HepG2 (cell line): ENCODE data around the gene CDS1. TPM values are rescaled to one million over a fixed set of nuclear protein-coding genes. Genes with fewer than 3 reads are reported as not detected.

Experiments used
- BRCA1 ChIP-seq: sonication (generic); formaldehyde crosslinking; IDR thresholded peaks from 2 replicates; pipeline ENCODE4 v1.4.0; 2020; ENCODE audit warnings: missing genetic modification reagents
- CBX2 ChIP-seq, 2 experiments: fragments of 200-600 bp in 1 of 2; sonication (generic); formaldehyde crosslinking in 1 of 2; IDR thresholded peaks; 2 replicates each; pipeline versions ENCODE4 v1.7.0 to v1.8.1; 2018 to 2022; ENCODE audit warnings: low read depth in 2 of 2, low read length in 1 of 2, mild to moderate bottlenecking in 1 of 2, missing genetic modification reagents in 1 of 2
- JUN ChIP-seq: sonication (generic); formaldehyde crosslinking; IDR thresholded peaks from 2 replicates; pipeline ENCODE4 v1.4.0; 2020; ENCODE audit warnings: mild to moderate bottlenecking, missing genetic modification reagents
- MAZ ChIP-seq, 2 experiments: sonication (generic) in 1 of 2; formaldehyde crosslinking in 1 of 2; IDR thresholded peaks; 2 replicates each; pipeline versions ENCODE4 v1.5.0 to v1.6.1; 2012 to 2020; ENCODE audit warnings: low read depth in 2 of 2, mild to moderate bottlenecking in 2 of 2, borderline replicate concordance in 1 of 2, improper control_type of control experiment in 1 of 2, low read length in 1 of 2, missing genetic modification reagents in 1 of 2, moderate library complexity in 1 of 2
- NFIB ChIP-seq: sonication (generic); formaldehyde crosslinking; IDR thresholded peaks from 2 replicates; pipeline ENCODE4 v1.9.0; 2021; ENCODE audit warnings: missing genetic modification reagents, mild to moderate bottlenecking, borderline replicate concordance
- SALL1 ChIP-seq: sonication (generic); formaldehyde crosslinking; IDR thresholded peaks from 2 replicates; pipeline ENCODE4 v1.8.0; 2022; ENCODE audit warnings: mild to moderate bottlenecking, missing genetic modification reagents
- SMARCC2 ChIP-seq: fragments of 450-650 bp; IDR thresholded peaks from 2 replicates; pipeline ENCODE4 v1.6.1; 2017; ENCODE audit warnings: antibody characterized with exemption, mild to moderate bottlenecking
- TGIF2 ChIP-seq: IDR thresholded peaks from 2 replicates; pipeline ENCODE4 v1.6.1; 2016; ENCODE audit warnings: control low read depth, missing compliant biosample characterization
- TRIM24 ChIP-seq: sonication (generic); formaldehyde crosslinking; IDR thresholded peaks from 2 replicates; pipeline ENCODE4 v1.8.0; 2022; ENCODE audit warnings: mild to moderate bottlenecking, missing genetic modification reagents
- TSC22D2 ChIP-seq: sonication (generic); formaldehyde crosslinking; IDR thresholded peaks from 2 replicates; pipeline ENCODE4 v1.5.1; 2020; ENCODE audit warnings: missing genetic modification reagents, mild to moderate bottlenecking, borderline replicate concordance
- ZNF33A ChIP-seq: sonication (generic); formaldehyde crosslinking; IDR thresholded peaks from 2 replicates; pipeline ENCODE4 v1.5.1; 2020; ENCODE audit warnings: missing genetic modification reagents, mild to moderate bottlenecking, moderate library complexity, borderline replicate concordance
- ZNF546 ChIP-seq: sonication (generic); formaldehyde crosslinking; conservative IDR thresholded peaks from 2 replicates; pipeline ENCODE4 v1.8.1; 2023; ENCODE audit warnings: mild to moderate bottlenecking, missing genetic modification reagents
- polyA plus RNA-seq, 8 experiments: library from polyadenylated mRNA; depleted of rRNA in 3 of 8; stranded (reverse) in 7 of 8; unstranded in 1 of 8; fragments of >200 nt; fragmentation: Illumina TruSeq in 4 of 8; extraction: Trizol in 4 of 8; gene quantifications; 2 replicates each; pipeline versions ENCODE4 v1.2.1 to v1.2.3, GENCODE V29; 2011 to 2016; ENCODE audit warnings: low read depth in 4 of 8, missing spikeins in 1 of 8, mixed read lengths in 1 of 8; ENCODE audit not compliant: insufficient read depth in 1 of 8
- total RNA-seq, 5 experiments: library from RNA; depleted of rRNA; stranded (reverse); fragments of >200 nt; fragmentation: Illumina TruSeq; extraction: Trizol; gene quantifications; 2 replicates each; pipeline ENCODE4 v1.2.3, GENCODE V29; 2016; ENCODE audit warnings: low read depth in 1 of 5
- TF ChIP-seq, protein P1 (sequence below): sonication (generic); formaldehyde crosslinking; IDR thresholded peaks from 2 replicates; pipeline ENCODE4 v1.8.0; 2022; ENCODE audit warnings: missing genetic modification reagents, low read depth, mild to moderate bottlenecking, borderline replicate concordance
- TF ChIP-seq, protein P2 (sequence below): IDR thresholded peaks from 2 replicates; pipeline ENCODE4 v1.6.1; 2016; ENCODE audit warnings: low read depth, control low read depth
- TF ChIP-seq, protein P3 (sequence below): sonication (generic); formaldehyde crosslinking; IDR thresholded peaks from 2 replicates; pipeline ENCODE4 v1.4.0; 2020; ENCODE audit warnings: missing genetic modification reagents, borderline replicate concordance
- TF ChIP-seq, protein P4 (sequence below): sonication (generic); formaldehyde crosslinking; IDR thresholded peaks from 2 replicates; pipeline ENCODE4 v1.4.0; 2020; ENCODE audit warnings: missing genetic modification reagents, borderline replicate concordance
- TF ChIP-seq, protein P5 (sequence below): sonication (generic); formaldehyde crosslinking; IDR thresholded peaks from 2 replicates; pipeline ENCODE4; 2020; ENCODE audit warnings: missing genetic modification reagents, mild to moderate bottlenecking, borderline replicate concordance

The CDS1 gene
- total and polyA plus RNA-seq, 2 of the 13 experiments (the other 11 are each of a cell fraction or from before 2014, with no cell fraction given) = 2.1 to 3.2 TPM

DNA sequence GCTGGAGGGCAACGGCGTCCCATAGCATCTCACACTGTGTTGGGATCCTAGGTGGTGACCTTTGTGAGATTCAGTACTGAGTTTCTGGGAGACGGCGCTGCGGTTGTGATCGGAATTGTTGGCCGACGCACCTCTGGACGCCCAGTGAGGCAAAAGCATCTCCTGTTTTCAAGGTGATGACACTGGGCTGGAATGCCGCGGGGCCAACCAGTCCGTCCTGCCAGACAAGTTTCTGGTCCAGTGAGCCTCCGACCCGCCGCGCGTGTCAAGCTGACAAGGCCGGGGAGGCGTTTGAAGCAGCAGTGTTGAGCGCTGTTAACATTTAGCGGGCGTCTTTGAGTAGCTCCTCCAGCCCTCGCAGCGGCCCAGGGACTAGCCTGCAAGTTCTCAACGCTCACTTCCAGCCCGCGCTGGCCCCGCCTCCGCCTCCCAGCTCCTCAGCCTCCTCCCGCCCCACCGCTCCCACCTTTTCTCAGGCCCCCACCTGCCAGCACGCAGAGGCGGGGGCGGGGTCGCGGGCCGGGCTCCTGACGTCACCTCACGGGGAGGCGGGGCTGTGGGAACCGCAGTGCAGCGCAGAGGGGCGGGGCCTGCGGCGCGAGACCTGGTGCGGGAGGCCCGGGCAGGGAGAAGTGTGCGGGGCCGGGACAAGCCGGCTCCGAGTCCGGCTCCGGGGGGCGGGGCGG lies 482 bp upstream of the CDS1 start (continued):
- TF ChIP-seq, protein P1, sequence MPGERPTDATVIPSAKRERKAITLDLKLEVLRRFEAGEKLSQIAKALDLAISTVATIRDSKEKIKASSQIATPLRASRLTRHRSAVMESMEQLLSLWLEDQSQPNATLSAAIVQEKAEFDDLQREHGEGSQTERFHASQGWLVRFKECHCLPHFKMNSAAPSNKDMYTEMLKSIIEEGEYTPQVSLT = no peak
- TF ChIP-seq, protein P2, sequence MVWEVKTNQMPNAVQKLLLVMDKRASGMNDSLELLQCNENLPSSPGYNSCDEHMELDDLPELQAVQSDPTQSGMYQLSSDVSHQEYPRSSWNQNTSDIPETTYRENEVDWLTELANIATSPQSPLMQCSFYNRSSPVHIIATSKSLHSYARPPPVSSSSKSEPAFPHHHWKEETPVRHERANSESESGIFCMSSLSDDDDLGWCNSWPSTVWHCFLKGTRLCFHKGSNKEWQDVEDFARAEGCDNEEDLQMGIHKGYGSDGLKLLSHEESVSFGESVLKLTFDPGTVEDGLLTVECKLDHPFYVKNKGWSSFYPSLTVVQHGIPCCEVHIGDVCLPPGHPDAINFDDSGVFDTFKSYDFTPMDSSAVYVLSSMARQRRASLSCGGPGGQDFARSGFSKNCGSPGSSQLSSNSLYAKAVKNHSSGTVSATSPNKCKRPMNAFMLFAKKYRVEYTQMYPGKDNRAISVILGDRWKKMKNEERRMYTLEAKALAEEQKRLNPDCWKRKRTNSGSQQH = no peak; the same call in 1 of the 2 replicates
- TF ChIP-seq BRCA1 (CRISPR knock-in tag) = no peak
- TF ChIP-seq ZNF33A (CRISPR knock-in tag) = no peak
- TF ChIP-seq SMARCC2 = no peak
- no peak for TF ChIP-seq CBX2 (IDR thresholded peaks at IDR 0.05; ENCODE audit: low read depth, low read length)
- TF ChIP-seq CBX2 (CRISPR knock-in tag; IDR thresholded peaks at IDR 0.05; ENCODE audit: low read depth) = no peak
- no peak for TF ChIP-seq TRIM24 (CRISPR knock-in tag)
- 0 out of 2 replicates have a peak, but pooled peaks have one; percentile 22 for TF ChIP-seq ZNF546 (CRISPR knock-in tag)
- TF ChIP-seq SALL1 (CRISPR knock-in tag) = peak; percentile 60
- TF ChIP-seq, protein P3, sequence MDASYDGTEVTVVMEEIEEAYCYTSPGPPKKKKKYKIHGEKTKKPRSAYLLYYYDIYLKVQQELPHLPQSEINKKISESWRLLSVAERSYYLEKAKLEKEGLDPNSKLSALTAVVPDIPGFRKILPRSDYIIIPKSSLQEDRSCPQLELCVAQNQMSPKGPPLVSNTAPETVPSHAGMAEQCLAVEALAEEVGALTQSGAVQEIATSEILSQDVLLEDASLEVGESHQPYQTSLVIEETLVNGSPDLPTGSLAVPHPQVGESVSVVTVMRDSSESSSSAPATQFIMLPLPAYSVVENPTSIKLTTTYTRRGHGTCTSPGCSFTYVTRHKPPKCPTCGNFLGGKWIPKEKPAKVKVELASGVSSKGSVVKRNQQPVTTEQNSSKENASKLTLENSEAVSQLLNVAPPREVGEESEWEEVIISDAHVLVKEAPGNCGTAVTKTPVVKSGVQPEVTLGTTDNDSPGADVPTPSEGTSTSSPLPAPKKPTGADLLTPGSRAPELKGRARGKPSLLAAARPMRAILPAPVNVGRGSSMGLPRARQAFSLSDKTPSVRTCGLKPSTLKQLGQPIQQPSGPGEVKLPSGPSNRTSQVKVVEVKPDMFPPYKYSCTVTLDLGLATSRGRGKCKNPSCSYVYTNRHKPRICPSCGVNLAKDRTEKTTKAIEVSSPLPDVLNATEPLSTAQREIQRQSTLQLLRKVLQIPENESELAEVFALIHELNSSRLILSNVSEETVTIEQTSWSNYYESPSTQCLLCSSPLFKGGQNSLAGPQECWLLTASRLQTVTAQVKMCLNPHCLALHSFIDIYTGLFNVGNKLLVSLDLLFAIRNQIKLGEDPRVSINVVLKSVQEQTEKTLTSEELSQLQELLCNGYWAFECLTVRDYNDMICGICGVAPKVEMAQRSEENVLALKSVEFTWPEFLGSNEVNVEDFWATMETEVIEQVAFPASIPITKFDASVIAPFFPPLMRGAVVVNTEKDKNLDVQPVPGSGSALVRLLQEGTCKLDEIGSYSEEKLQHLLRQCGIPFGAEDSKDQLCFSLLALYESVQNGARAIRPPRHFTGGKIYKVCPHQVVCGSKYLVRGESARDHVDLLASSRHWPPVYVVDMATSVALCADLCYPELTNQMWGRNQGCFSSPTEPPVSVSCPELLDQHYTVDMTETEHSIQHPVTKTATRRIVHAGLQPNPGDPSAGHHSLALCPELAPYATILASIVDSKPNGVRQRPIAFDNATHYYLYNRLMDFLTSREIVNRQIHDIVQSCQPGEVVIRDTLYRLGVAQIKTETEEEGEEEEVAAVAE = no peak
- TF ChIP-seq, protein P4, sequence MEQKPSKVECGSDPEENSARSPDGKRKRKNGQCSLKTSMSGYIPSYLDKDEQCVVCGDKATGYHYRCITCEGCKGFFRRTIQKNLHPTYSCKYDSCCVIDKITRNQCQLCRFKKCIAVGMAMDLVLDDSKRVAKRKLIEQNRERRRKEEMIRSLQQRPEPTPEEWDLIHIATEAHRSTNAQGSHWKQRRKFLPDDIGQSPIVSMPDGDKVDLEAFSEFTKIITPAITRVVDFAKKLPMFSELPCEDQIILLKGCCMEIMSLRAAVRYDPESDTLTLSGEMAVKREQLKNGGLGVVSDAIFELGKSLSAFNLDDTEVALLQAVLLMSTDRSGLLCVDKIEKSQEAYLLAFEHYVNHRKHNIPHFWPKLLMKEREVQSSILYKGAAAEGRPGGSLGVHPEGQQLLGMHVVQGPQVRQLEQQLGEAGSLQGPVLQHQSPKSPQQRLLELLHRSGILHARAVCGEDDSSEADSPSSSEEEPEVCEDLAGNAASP = no peak
- TF ChIP-seq, protein P5, sequence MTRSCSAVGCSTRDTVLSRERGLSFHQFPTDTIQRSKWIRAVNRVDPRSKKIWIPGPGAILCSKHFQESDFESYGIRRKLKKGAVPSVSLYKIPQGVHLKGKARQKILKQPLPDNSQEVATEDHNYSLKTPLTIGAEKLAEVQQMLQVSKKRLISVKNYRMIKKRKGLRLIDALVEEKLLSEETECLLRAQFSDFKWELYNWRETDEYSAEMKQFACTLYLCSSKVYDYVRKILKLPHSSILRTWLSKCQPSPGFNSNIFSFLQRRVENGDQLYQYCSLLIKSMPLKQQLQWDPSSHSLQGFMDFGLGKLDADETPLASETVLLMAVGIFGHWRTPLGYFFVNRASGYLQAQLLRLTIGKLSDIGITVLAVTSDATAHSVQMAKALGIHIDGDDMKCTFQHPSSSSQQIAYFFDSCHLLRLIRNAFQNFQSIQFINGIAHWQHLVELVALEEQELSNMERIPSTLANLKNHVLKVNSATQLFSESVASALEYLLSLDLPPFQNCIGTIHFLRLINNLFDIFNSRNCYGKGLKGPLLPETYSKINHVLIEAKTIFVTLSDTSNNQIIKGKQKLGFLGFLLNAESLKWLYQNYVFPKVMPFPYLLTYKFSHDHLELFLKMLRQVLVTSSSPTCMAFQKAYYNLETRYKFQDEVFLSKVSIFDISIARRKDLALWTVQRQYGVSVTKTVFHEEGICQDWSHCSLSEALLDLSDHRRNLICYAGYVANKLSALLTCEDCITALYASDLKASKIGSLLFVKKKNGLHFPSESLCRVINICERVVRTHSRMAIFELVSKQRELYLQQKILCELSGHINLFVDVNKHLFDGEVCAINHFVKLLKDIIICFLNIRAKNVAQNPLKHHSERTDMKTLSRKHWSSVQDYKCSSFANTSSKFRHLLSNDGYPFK (CRISPR knock-in tag) = no peak
- TF ChIP-seq MAZ (IDR thresholded peaks at IDR 0.05; ENCODE audit: borderline replicate concordance, low read depth, low read length) = peak; percentile 95
- TF ChIP-seq MAZ (CRISPR knock-in tag; IDR thresholded peaks at IDR 0.05; ENCODE audit: low read depth) = peak; percentile 81; the same call in 1 of the 2 replicates
- no peak for TF ChIP-seq TGIF2
- no peak for TF ChIP-seq NFIB (CRISPR knock-in tag)
- no peak for TF ChIP-seq TSC22D2 (CRISPR knock-in tag)
- peak; percentile 22; the same call in 1 of the 2 replicates for TF ChIP-seq JUN (CRISPR knock-in tag)
